Neural progenitor cell (in vitro differentiated cells): ENCODE measurements around the gene DDX25. TPM values are rescaled to one million over a fixed set of nuclear protein-coding genes. Genes with fewer than 3 reads are reported as not detected.

Experiments
- DNase-seq: peaks from one replicate; pipeline ENCODE4 v3.0.0-alpha.2; 2016; ENCODE audit warnings: low spot score
- H2AFZ ChIP-seq: fragments of 200-600 bp; sonication (generic); replicated peaks from 2 replicates; pipeline ENCODE4 v1.6.1; 2016; ENCODE audit warnings: antibody characterized with exemption
- H3F3A ChIP-seq: fragments of 200-600 bp; sonication (generic); 2 replicates; pipeline ENCODE4 v1.6.1; 2016; ENCODE audit warnings: antibody characterized with exemption, low read depth
- H3K27ac ChIP-seq: fragments of 200-600 bp; sonication (generic); 2 replicates; pipeline ENCODE4 v1.5.1; 2016; ENCODE audit warnings: mild to moderate bottlenecking
- H3K27me3 ChIP-seq: fragments of 200-600 bp; sonication (generic); 2 replicates; pipeline ENCODE4 v1.6.1; 2016; ENCODE audit warnings: mild to moderate bottlenecking, moderate library complexity
- H3K36me3 ChIP-seq: fragments of 200-600 bp; sonication (generic); 2 replicates; pipeline ENCODE4 v1.5.1; 2016
- H3K4me1 ChIP-seq: fragments of 200-600 bp; sonication (generic); 2 replicates; pipeline ENCODE4 v1.6.1; 2016; ENCODE audit warnings: mixed run types
- H3K4me2 ChIP-seq: fragments of 200-600 bp; sonication (generic); 2 replicates; pipeline ENCODE4 v1.6.1; 2016
- H3K4me3 ChIP-seq: fragments of 200-600 bp; sonication (generic); 2 replicates; pipeline ENCODE4 v1.5.1; 2016
- H3K79me2 ChIP-seq: fragments of 200-600 bp; sonication (generic); 2 replicates; pipeline ENCODE4 v1.6.1; 2016; ENCODE audit warnings: low read depth
- H3K9ac ChIP-seq: fragments of 200-600 bp; sonication (generic); 2 replicates; pipeline ENCODE4 v1.6.1; 2016
- H3K9me3 ChIP-seq: fragments of 200-600 bp; sonication (generic); 2 replicates; pipeline ENCODE4 v1.5.1; 2016; ENCODE audit warnings: low read depth
- H4K20me1 ChIP-seq: fragments of 200-600 bp; sonication (generic); 2 replicates; pipeline ENCODE4 v1.6.1; 2016; ENCODE audit warnings: low read depth
- H3K27ac Mint-ChIP-seq: 3 replicates; pipeline ENCODE4 v1.8.0; 2021; ENCODE audit warnings: mixed read lengths
- H3K27me3 Mint-ChIP-seq: 2 replicates; pipeline ENCODE4 v1.8.0; 2022; ENCODE audit warnings: low read depth, mild to moderate bottlenecking, inconsistent platforms, moderate library complexity, mixed read lengths; ENCODE audit not compliant: insufficient read depth
- H3K36me3 Mint-ChIP-seq: 3 replicates; pipeline ENCODE4 v1.8.0; 2021; ENCODE audit warnings: mixed read lengths
- H3K4me1 Mint-ChIP-seq: 3 replicates; pipeline ENCODE4 v1.8.0; 2021; ENCODE audit warnings: mixed read lengths
- H3K4me3 Mint-ChIP-seq: 3 replicates; pipeline ENCODE4 v1.8.0; 2021; ENCODE audit warnings: mild to moderate bottlenecking, moderate library complexity, mixed read lengths
- H3K9me3 Mint-ChIP-seq: 3 replicates; pipeline ENCODE4 v1.8.0; 2020; ENCODE audit warnings: mixed read lengths
- CTCF ChIP-seq: fragments of 200-600 bp; sonication (generic); IDR thresholded peaks from 2 replicates; pipeline ENCODE4 v1.5.1; 2017; ENCODE audit warnings: antibody characterized with exemption, mild to moderate bottlenecking
- EZH2 ChIP-seq: fragments of 200-600 bp; sonication (generic); IDR thresholded peaks from 2 replicates; pipeline ENCODE4 v1.6.1; 2017; ENCODE audit warnings: antibody characterized with exemption, mild to moderate bottlenecking, moderate library complexity
- EZH2phosphoT487 ChIP-seq: fragments of 200-600 bp; sonication (generic); IDR thresholded peaks from 2 replicates; pipeline ENCODE4 v1.6.1; 2017; ENCODE audit warnings: antibody characterized with exemption
- total RNA-seq: library from RNA; depleted of rRNA; stranded (reverse); fragments of >200 nt; gene quantifications from 2 replicates; pipeline ENCODE4 v1.2.3, GENCODE V29; 2015; ENCODE audit warnings: low replicate concordance

The DDX25 gene
- total RNA-seq, 1 donor from 2014 or later = 12.4 TPM

DNA sequence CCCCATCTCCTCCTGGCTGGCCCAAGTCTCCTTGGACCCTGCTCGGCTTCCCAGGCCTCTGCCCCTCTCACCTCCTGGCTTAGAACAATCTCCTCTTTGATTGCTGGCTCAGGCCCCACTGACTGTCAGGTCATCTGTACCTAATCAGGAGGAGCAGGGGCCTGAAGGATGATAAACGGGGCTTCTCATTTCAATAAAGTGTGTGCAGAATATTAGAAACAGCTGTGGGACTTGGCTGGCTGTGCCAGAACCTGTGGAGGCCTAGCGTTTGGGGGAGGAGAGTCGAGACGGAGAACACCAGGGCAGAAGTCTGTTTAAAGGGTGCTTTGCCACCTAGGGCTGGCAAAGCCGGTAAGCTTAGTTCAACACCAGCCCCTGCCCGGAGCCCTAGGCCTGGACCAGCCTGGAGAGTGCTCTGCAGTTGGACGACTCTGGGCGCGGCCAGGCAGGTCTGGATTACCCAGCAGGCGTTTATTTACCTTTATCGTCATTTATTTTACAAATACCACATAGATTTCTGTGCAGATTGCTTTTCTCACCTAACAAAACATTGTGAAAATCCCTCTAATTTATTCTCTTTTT is 31.4 kb downstream of the DDX25 start:
- H3K4me3 ChIP-seq = no peak overlapping the region
- no peaks in the 10 kb centered on the region for H3K4me1 ChIP-seq
- H2AFZ ChIP-seq = no peak overlapping the region
- Mint-ChIP-seq H3K27ac (peak overlapping the region; percentile 64), H3K9me3 (peaks cover 3% of the 10 kb centered on the region), H3K27me3 (peaks cover 4% of the 10 kb centered on the region), H3K4me1 (peaks cover 38% of the 10 kb centered on the region), H3K36me3 (peaks cover 3% of the 10 kb centered on the region), H3K4me3 (no peak overlapping the region)
- peaks cover 6% of the 10 kb centered on the region for H3K27me3 ChIP-seq
- TF ChIP-seq CTCF (no peak), EZH2phosphoT487 (no peak), EZH2 (no peak)
- H4K20me1 ChIP-seq = no peaks in the 10 kb centered on the region
- H3K9ac ChIP-seq = no peak overlapping the region
- DNase-seq = no peak
- H3K79me2 ChIP-seq = no peaks in the 10 kb centered on the region
- H3K4me2 ChIP-seq = no peak overlapping the region
- no peaks in the 10 kb centered on the region for H3F3A ChIP-seq
- no peaks in the 10 kb centered on the region for H3K9me3 ChIP-seq
- no peaks in the 10 kb centered on the region for H3K36me3 ChIP-seq
- H3K27ac ChIP-seq = no peak overlapping the region

GRCh38 chr11:125938418-125938817 is 34.1 kb downstream of the DDX25 start:
- Histone ChIP-seq H3K79me2 (no peaks in the 10 kb centered on the region), H3K4me2 (no peak overlapping the region), H2AFZ (peak overlapping the region; percentile 79), H3K4me3 (no peak overlapping the region), H3K27me3 (no peaks in the 10 kb centered on the region), H3K36me3 (no peaks in the 10 kb centered on the region), H4K20me1 (no peaks in the 10 kb centered on the region), H3K4me1 (peaks cover 8% of the 10 kb centered on the region), H3K9ac (no peak overlapping the region), H3F3A (peaks cover 5% of the 10 kb centered on the region), H3K27ac (no peak overlapping the region), H3K9me3 (no peaks in the 10 kb centered on the region)
- peaks cover 3% of the 10 kb centered on the region for H3K9me3 Mint-ChIP-seq
- H3K36me3 Mint-ChIP-seq = peaks cover 3% of the 10 kb centered on the region
- no peak for TF ChIP-seq EZH2
- no peak for TF ChIP-seq EZH2phosphoT487
- no peak for TF ChIP-seq CTCF
- peak overlapping the region; percentile 95 for H3K27ac Mint-ChIP-seq
- peaks cover 48% of the 10 kb centered on the region for H3K4me1 Mint-ChIP-seq
- H3K27me3 Mint-ChIP-seq = peaks cover 9% of the 10 kb centered on the region
- DNase-seq = no peak
- H3K4me3 Mint-ChIP-seq = no peak overlapping the region

DNA sequence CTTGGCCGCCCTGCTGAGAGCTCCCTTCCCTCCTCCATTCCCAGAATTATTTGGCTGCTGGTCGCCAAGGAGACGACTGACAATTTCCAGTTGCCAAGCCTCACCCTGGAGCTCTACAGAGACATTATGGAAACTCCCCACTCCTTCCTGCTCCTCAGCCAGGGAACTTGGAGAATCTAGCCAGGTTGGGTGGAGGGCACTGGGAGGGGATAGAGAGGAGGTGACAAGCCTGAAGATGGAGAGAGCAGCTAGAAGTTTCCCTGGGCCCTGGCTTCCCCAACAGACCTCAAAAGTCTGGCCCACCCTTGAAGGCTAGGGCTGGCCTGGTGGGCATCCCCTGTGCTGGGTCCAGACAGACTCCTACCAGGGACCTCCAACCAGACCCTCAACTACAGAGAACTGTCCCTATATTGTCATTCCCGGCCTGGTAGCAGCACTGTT is 34.8 kb downstream of the DDX25 start:
- Histone ChIP-seq H3K9ac (no peak overlapping the region), H3K36me3 (no peaks in the 10 kb centered on the region), H3K27ac (no peak overlapping the region), H3F3A (peaks cover 5% of the 10 kb centered on the region), H3K4me3 (no peak overlapping the region), H3K79me2 (no peaks in the 10 kb centered on the region), H2AFZ (peak overlapping the region; percentile 79), H4K20me1 (no peaks in the 10 kb centered on the region), H3K4me1 (peaks cover 8% of the 10 kb centered on the region), H3K4me2 (no peak overlapping the region), H3K27me3 (no peaks in the 10 kb centered on the region), H3K9me3 (no peaks in the 10 kb centered on the region)
- peak overlapping the region; percentile 16 for H3K4me3 Mint-ChIP-seq
- no peak for DNase-seq
- peaks cover 3% of the 10 kb centered on the region for H3K36me3 Mint-ChIP-seq
- H3K9me3 Mint-ChIP-seq = peaks cover 3% of the 10 kb centered on the region
- TF ChIP-seq EZH2phosphoT487 (no peak), CTCF (no peak), EZH2 (no peak)
- H3K27me3 Mint-ChIP-seq = peaks cover 13% of the 10 kb centered on the region
- peak overlapping the region; percentile 95 for H3K27ac Mint-ChIP-seq
- H3K4me1 Mint-ChIP-seq = peaks cover 46% of the 10 kb centered on the region
